Renal cortical epithelial cell (primary cell): ENCODE measurements around the gene PPP1R14C. TPM values are rescaled to one million over a fixed set of nuclear protein-coding genes. Genes with fewer than 3 reads are reported as not detected.
A peak's percentile ranks its signal among the peaks of the same experiment; 100 is the strongest.
"Not testable (repeated sequence)": the region's sequence is repeated elsewhere in the genome, so short reads cannot be mapped to it uniquely, and the experiment has no call there.

Source experiments
- DNase-seq: peaks from one replicate; pipeline ENCODE4 v3.0.0-alpha.2; 2011; ENCODE audit warnings: low read depth
- total RNA-seq: library from RNA; depleted of rRNA; stranded (reverse); fragments of >200 nt; gene quantifications from 2 replicates; pipeline ENCODE4 v1.2.3, GENCODE V29; 2014

Gene PPP1R14C
- total RNA-seq, 1 donor from 2014 or later, result 17.0 TPM

GRCh38 chr6:150220634-150221551 is 78.0 kb downstream of the PPP1R14C start:
- no peak for DNase-seq

DNA sequence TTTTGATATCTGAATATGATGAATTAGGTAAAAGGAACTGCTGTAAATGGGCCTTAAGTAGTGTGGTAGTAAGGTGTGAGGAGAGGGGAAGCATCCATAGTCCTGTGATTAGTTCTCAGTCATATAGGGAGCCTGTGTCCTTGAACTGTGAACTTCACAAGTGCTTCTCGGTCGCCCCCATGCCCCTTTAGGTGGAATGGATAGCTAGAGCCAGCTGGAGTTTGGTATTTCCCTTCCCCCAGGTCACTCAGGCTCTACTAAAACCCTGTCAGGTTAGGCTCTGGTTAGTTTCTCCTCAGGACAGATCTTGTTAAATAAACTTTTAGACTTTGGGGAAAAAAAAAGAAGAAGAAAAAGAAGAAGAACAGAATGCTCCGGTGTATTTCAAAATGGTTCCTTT is 82.0 kb downstream of the PPP1R14C start:
- DNase-seq, result no peak

GRCh38 chr6:150227281-150227680 is 84.4 kb downstream of the PPP1R14C start:
- DNase-seq, result no peak

GRCh38 chr6:150228072-150228733 is 85.4 kb downstream of the PPP1R14C start:
- peak; percentile 88 for DNase-seq

DNA sequence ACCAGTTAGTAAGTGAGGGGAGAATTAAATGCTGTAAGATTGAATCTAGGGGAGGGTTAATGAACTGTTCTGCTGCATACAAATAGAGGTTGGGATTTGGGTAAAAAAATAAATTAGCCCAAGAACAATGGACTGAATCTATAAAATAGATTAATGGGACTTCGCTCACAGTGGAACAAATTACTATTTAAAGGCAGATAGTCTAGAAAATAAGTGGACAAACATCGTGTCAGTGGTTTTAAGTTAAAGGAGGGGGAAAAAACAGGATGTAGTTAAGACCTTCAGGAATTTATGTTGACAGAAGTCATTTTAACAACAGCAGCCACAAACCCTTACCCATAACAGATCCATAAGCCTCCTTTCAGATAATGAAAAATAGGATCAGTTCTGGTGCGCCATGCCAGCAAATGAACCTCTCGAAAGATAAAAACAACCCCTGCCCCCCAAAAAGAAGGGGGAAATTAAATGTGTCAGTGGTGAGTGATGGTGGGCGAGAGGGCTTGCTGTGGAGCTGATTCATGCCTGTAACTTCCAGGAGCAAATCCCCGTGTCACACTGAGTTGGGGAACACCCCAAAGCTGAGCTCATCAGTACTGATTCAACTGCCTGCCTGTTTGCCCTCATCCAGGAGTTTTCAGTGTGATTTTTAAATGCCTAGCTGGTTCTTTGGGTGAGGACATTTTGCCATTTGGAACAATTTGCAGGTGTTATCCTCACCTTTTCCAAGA is 86.8 kb downstream of the PPP1R14C start:
- DNase-seq, result peak; percentile 78

GRCh38 chr6:150230164-150230561 is 87.3 kb downstream of the PPP1R14C start:
- no peak for DNase-seq

DNA sequence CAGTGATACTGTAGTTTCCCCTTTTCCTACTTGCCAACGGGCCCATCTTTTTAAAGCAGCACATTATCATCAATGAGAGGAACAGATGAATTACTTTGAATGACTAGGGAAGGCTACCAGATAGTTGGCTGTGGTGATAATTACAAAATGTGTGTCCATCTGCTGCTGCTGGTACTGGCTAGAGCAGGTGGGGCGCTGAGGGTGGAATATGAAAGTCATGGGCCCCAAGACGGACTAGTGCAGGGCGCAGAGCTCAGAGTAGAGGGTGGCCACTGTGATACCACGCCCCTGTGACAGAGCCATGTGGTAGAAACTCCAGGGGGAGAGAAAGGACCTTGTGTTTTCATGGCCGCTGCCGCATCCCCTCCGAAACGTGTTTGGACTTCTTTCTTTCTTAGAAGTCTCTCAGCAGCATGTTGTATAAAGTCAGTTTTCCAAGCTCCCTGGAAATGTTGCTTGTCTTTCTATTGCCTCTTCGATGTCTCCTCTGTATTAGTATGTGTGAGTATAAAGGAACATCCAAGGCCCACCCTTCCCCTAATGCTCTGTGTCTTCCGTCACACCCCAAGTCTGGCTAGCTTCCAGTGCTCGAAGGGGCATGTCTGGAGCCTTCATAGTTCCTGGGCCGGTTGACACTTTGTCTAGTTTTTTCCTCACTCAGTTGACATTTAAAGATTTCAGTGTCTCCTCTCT is 88.1 kb downstream of the PPP1R14C start:
- DNase-seq, result no peak

- peak; percentile 40 for DNase-seq
Measured at GRCh38 chr6:150231525-150231850, 88.6 kb downstream of the PPP1R14C start.

DNA sequence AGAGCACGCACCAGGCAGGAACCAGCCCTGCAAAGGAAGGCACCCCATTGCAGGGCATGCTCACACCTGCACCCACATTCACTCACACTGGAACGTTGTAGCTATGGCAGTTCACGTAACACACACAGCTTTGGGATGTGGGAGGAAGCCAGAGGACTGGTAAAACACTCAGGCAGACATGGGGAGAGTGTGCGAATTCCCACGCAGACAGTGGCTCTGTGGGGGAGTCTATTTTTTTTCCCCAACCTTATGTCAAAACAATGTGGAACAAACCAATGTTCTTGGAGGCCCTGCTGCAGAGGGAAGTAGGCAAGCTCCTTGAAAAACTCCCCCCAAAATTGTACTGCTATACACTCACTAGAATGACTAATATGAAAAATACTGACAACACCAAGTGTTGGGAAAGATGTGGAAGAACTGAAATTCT is 91.0 kb downstream of the PPP1R14C start:
- DNase-seq, result no peak

DNA sequence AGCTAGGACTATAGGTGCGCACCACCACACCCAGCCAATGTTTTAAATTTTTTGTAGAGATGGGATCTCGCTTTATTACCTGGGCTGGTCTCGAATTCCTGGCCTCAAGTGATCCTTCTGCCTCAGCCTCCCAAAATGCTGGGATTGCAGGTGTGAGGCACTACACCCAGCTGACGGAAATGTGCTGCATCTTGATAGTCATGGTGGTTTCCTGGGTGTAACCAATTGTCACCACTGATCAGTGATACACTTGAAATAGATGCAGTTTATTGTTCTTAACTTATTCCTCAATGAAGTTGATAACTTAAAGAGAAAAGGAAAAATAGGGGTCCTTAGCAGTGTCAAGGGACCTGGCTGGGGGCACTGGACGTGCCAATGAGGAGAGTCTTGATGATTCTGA is 92.4 kb downstream of the PPP1R14C start:
- DNase-seq, result no peak

DNA sequence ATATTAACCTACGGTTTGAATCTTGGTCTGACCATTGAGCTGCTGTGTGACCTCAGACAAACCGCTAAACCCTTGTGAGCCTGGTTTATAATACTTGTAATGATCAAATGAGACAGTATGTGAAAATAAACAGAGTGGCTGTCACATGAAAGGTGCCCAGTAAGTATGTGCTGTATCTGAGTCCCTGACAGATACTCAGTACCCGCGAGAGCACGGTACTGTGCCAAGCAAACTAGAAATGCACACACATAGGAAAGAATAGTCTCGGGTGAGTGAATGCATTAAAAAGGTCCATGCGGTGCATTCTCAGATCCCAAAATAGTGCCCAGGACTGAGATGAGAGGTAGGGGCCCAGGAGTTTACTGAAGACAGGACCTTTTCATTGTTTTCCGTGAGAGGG is 93.3 kb downstream of the PPP1R14C start:
- no peak for DNase-seq

GRCh38 chr6:150236544-150236943 is 93.7 kb downstream of the PPP1R14C start:
- peak; percentile 53 for DNase-seq

DNA sequence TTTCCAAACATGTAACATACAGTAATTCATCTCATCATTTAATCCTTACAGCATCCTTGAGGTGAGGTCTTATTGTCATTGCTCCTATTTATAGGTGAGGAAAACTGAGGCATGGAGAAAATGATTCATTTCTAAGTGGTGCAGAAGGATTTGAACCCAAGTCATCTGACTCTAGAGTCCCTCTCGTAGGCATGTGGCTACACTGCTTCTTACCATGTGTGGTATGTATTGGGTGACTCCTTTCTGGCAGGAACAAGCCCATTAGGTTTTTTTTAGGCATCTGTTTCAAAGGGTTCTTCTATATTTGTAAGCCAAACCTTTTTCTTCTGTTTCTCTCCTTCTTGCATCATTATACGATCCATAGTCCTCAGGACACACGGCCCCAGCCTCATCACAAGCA is 94.8 kb downstream of the PPP1R14C start:
- no peak for DNase-seq

DNA sequence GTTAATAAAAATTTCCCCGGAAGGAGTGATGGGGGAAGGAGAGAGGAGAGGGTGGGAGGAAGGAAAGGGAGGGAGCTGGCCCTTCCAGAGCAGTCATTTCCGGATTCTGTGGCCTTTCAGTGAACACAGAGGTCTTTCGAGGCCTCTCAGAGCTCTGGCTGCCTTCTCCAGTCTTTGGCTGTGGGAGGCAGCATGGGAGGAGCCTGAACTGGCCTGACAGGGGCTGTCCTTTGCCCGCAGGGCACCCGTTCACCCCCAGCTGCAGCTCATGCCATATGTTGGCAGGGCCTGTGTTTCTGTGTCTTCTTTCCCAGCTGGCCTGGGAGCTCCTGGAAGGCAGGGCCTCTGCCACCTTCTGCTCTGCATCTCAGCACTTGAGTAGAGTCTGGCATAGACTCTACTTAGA is 95.5 kb downstream of the PPP1R14C start:
- peak; percentile 78 for DNase-seq

DNA sequence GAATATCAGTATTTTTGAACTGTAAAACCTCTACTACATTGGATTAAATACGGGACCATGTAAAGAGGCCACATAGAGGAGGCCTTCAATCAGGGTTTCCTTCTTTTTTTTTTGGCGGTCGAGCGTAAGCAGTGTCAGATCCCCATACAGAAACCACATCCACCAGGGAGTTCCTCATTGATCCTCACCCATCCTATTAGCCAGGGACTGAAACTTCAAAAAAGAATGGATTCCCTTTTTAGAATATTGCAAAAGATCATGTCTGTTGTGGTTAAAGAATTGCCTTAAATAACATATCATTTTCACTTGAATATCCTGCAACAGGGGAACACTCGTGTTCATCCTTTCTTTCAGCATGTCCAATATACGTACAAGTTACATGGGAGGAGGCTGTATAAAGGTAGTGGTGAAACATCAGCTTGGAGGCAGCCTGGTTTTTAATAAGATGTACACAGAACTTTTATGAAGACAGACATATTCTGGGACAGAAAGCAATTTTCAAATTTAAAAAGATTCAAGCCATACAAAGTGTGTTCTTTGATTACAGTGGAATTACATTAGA is 96.1 kb downstream of the PPP1R14C start:
- no peak for DNase-seq

- not testable (repeated sequence) for DNase-seq
Measured at GRCh38 chr6:150241756-150242155, 98.9 kb downstream of the PPP1R14C start.

DNA sequence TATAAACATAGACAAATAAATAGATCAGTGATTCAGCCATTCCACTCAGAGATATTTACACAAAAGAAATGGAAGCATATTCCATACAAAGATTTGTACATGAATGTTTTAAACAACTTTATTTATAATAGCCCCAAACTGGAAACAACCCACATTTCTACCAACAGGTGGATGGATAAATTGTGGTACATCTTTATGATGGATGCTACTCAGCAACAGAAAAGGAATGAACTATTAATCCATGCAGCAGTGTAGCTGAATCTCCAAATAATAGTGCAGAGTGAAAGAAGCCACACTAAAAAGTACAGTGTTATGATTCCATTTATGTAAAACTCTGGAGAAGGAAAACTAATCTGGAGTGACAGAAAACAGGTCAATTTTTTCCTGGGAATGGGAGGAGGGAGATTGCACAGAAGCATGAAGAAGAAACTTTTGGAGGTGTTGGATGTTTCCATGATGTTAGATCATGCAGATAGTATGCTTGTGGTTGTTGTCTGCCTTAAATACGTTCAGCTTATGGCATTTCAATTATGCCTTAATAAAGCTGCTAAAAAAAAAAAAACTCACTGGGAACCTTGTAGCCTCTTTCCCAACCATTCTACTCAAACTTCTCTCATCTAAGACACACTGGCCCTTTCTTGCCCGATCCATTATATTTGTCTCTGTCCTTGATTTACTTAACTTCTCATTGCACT is 100.9 kb downstream of the PPP1R14C start:
- DNase-seq, result no peak

GRCh38 chr6:150245148-150245935 is 102.5 kb downstream of the PPP1R14C start:
- no peak for DNase-seq

GRCh38 chr6:150247803-150248202 is 105.0 kb downstream of the PPP1R14C start:
- no peak for DNase-seq

- no peak for DNase-seq
Measured at GRCh38 chr6:150248300-150248699, 105.5 kb downstream of the PPP1R14C start.
